Colonic mucosa (tissue), 4 donors: Measurements from ENCODE around the gene ART4. TPM values are rescaled to one million over a fixed set of nuclear protein-coding genes. Genes with fewer than 3 reads are reported as not detected.

Experiments used
- DNase-seq: peaks from one replicate; pipeline ENCODE4 v3.0.0-alpha.2; 2020
- H3K27ac ChIP-seq: fragments of 200-600 bp; one replicate; pipeline ENCODE4 v1.8.0; 2021
- H3K27me3 ChIP-seq: fragments of 200-600 bp; one replicate; pipeline ENCODE4 v1.8.0; 2021
- H3K36me3 ChIP-seq: fragments of 200-600 bp; one replicate; pipeline ENCODE4 v1.8.0; 2021
- H3K4me1 ChIP-seq: fragments of 200-600 bp; one replicate; pipeline ENCODE4 v1.8.0; 2021; ENCODE audit warnings: mild to moderate bottlenecking
- H3K4me3 ChIP-seq: fragments of 200-600 bp; one replicate; pipeline ENCODE4 v1.8.0; 2021
- H3K9ac ChIP-seq, 2 donors: one replicate each; pipeline ENCODE4 v1.7.0; 2013; ENCODE audit warnings: control low read depth in 2 of 2, low read depth in 2 of 2, low read length in 2 of 2
- H3K9me3 ChIP-seq: fragments of 200-600 bp; one replicate; pipeline ENCODE4 v1.8.0; 2021
- CTCF ChIP-seq: fragments of 200-600 bp; IDR thresholded peaks from one replicate; pipeline ENCODE4 v1.8.0; 2022; ENCODE audit warnings: antibody characterized with exemption, mild to moderate bottlenecking
- intact Hi-C: fragments of 100-400 bp; cut with DNase I; formaldehyde crosslinking; loops from one replicate; pipeline ENCODE4 v1.14.1; 2022
- total RNA-seq, 2 donors: library from RNA; stranded (reverse); fragmentation: NEBNext Ultra II Directional in 1 of 2; extraction: Animal tissue kit (Norgen Biotek cat#: 25700) in 1 of 2; gene quantifications; one replicate each; pipeline ENCODE4 v1.2.1, GENCODE V29; 2021
- donor health status: healthy.
- donor health status: DM: no; HTN: no; CAD: no.
- donor health status: DM: no; HTN: no; CAD: no.

The ART4 gene, protein sequence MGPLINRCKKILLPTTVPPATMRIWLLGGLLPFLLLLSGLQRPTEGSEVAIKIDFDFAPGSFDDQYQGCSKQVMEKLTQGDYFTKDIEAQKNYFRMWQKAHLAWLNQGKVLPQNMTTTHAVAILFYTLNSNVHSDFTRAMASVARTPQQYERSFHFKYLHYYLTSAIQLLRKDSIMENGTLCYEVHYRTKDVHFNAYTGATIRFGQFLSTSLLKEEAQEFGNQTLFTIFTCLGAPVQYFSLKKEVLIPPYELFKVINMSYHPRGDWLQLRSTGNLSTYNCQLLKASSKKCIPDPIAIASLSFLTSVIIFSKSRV
- under 1 TPM in 1 of 2 donors, not detected in 1; 0.49 TPM for total RNA-seq

DNA sequence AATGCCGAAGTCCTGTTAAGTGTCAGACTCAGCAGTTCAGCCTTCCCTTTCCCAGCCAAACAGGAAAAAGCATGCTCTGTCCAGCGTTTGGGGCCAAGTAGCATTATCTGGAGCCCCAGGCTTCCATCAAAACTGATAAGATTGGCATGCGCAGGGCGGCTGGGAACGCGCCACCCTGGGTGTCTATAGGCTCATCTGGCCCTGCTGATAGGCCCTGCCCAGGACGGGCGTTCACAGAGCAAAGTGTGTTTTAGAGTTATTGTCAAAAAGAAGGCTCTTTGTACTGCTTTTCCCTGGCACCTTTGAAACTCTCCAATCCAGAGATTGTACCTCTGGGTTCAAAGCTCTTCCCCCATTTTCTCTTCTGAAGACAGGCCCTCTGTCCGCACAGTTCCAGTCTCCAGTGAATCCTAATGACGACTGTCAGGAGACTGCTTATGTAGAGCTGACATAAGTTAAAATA, at the start of gene ART4:
TSS of gene ART4 (minus strand) at position 102 of the 463 bp plus-strand sequence. CDS start 413 bp downstream, outside the sequence.
- TF ChIP-seq CTCF, result no peak
- Histone ChIP-seq H3K27me3 (no peaks in the 10 kb centered on the region), H3K9ac (no peak within 1 kb of the TSS), H3K27ac (no peak within 1 kb of the TSS), H3K36me3 (no peaks in the 10 kb centered on the region), H3K9me3 (no peaks in the 10 kb centered on the region), H3K4me3 (no peak within 1 kb of the TSS), H3K4me1 (no peaks in the 10 kb centered on the region)
- DNase-seq, result no peak
- intact Hi-C loops, result loop anchor here (5.0 to 10.0 kb wide), 2 partner anchors 119 to 429 kb away; no protein-coding TSS in a partner anchor

- no peaks in the 10 kb centered on the region for H3K4me1 ChIP-seq
- no peaks in the 10 kb centered on the region for H3K9me3 ChIP-seq
- no peak overlapping the region for H3K9ac ChIP-seq
- no peaks in the 10 kb centered on the region for H3K36me3 ChIP-seq
- intact Hi-C loops, result no loop called here
- no peaks in the 10 kb centered on the region for H3K27me3 ChIP-seq
- TF ChIP-seq CTCF, result no peak
- H3K27ac ChIP-seq, result no peak overlapping the region
- no peak overlapping the region for H3K4me3 ChIP-seq
- no peak for DNase-seq
Measured at GRCh38 chr12:14892726-14893505, 49.6 kb upstream of the ART4 start.

DNA sequence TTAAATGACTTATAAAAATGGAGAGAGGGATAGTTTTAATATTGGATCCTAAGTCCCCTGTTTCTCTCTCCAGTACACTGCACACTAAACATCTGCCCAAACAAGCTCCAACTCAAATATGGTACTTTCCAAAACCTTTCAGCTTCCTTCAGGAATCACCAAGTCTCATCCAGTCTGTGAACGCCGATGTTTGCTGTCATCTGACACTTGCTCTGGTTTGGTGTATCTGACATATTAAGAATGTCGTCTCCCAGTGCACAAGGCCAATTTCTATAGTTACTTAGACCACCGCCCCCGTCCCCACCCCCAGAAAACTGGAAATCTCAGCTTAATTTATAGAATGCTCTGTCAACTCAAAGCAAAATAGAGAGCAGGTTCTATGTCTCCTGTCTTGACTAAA, 47.4 kb upstream of the ART4 start:
- H3K4me3 ChIP-seq, result no peak overlapping the region
- no peaks in the 10 kb centered on the region for H3K27me3 ChIP-seq
- H3K4me1 ChIP-seq, result no peaks in the 10 kb centered on the region
- intact Hi-C loops, result no loop called here
- TF ChIP-seq CTCF, result no peak
- no peaks in the 10 kb centered on the region for H3K9me3 ChIP-seq
- no peak for DNase-seq
- H3K27ac ChIP-seq, result no peak overlapping the region
- no peak overlapping the region for H3K9ac ChIP-seq
- no peaks in the 10 kb centered on the region for H3K36me3 ChIP-seq

DNA sequence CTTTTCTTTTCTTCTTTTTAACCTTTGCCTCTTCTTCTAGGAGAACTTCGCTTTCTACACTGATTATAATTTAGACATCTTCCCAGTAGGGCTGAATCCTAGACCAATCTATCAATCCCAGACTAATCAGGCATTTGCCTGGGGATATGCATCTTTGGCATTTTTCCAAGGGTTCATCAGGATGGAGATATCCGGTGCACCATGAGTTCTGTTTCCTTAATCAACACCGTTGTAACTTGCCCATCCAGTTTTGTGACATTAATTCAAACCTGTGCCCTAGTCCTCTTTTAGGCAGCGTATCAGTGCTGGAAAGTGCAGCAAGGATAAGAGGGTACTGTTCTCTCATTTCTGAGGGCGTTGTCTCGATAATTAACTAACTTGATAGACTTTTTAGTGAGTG, 42.9 kb upstream of the ART4 start:
- no peak for DNase-seq
- H3K36me3 ChIP-seq, result no peaks in the 10 kb centered on the region
- H3K27me3 ChIP-seq, result no peaks in the 10 kb centered on the region
- H3K4me3 ChIP-seq, result no peak overlapping the region
- intact Hi-C loops, result no loop called here
- no peaks in the 10 kb centered on the region for H3K9me3 ChIP-seq
- H3K4me1 ChIP-seq, result no peaks in the 10 kb centered on the region
- H3K27ac ChIP-seq, result no peak overlapping the region
- no peak for TF ChIP-seq CTCF
- no peak overlapping the region for H3K9ac ChIP-seq

GRCh38 chr12:14885718-14886221, 42.4 kb upstream of the ART4 start, which contains the start of gene MGP:
Gene MGP, minus strand, starts transcription at chr12:14885854. Its CDS starts 63 bp downstream, at chr12:14885791.
- DNase-seq, result no peak
- Histone ChIP-seq H3K9me3 (no peaks in the 10 kb centered on the region), H3K36me3 (no peaks in the 10 kb centered on the region), H3K4me3 (peak within 1 kb of the TSS; percentile 3), H3K4me1 (no peaks in the 10 kb centered on the region), H3K9ac (no peak within 1 kb of the TSS), H3K27me3 (no peaks in the 10 kb centered on the region), H3K27ac (peak within 1 kb of the TSS; percentile 46)
- intact Hi-C loops, result no loop called here
- no peak for TF ChIP-seq CTCF
